ENCODE results near the gene AFAP1L1. TPM values are rescaled to one million over a fixed set of nuclear protein-coding genes. Genes with fewer than 3 reads are reported as not detected.
A peak's percentile ranks its signal among the peaks of the same experiment; 100 is the strongest.

The AFAP1L1 gene
- total and polyA plus RNA-seq, 9 of the 15 experiments (the other 6 are each of a cell fraction or from before 2014, with no cell fraction given): 0.01 to 0.12 (median 0.03) TPM; not detected in 4

DNA sequence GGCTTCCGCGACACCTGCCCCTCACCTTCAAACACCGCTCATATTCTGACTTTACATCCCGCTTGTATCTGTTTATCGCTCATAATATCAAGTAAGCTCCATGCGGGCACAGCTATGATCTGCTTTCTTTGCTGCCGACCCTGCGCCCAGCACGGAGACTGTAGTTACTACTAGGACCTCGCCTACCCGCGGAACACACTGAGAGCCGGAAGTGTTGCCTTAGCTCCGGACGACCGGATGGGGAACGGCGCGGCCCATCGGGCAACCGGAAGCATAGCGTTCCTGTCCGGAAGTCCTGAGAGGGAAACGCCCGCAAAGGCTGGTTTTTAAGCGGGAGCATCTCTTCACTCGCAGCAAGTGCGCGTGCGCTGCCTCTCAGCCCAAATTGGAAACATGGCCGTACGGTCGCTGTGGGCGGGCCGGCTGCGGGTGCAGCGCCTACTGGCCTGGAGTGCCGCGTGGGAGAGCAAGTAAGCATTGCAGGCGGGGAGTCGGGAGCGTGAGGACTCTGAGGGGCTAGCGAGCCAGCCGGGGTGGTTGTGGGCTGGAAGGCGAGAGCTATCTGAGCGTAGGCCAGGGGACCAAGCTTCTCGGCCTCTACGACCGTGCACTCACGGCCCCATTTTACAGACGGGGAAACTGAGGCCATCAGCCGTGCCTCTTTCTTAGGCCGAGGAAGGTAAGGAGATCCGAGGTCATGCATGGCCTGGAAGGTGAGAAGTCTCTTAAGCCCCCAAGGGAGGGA, 73.7 kb downstream of the AFAP1L1 start, which contains the start of gene GRPEL2 (continued):
- TF ChIP-seq U2AF1 (optimal IDR thresholded peaks at IDR 0.05; ENCODE audit: low read depth, low read length) (no peak), IFI16 (CRISPR knock-in tag; IDR thresholded peaks at IDR 0.05) (no peak), CBX1 (IDR thresholded peaks at IDR 0.05; ENCODE audit: low read depth) (peak; percentile 95), HMG20B (CRISPR knock-in tag; IDR thresholded peaks at IDR 0.05) (no peak), PHB2 (IDR thresholded peaks at IDR 0.05; ENCODE audit: low read depth) (no peak; the same call in 1 of the 2 replicates), ZNF444 (CRISPR knock-in tag; IDR thresholded peaks at IDR 0.05) (no peak), CHD1 (IDR thresholded peaks at IDR 0.05; ENCODE audit: low read length) (peak; percentile 95), NCOA6 (IDR thresholded peaks at IDR 0.05) (no peak), HIVEP1 (CRISPR knock-in tag; IDR thresholded peaks at IDR 0.05) (0 out of 2 replicates have a peak, but pooled peaks have one; percentile 14), CHD4 (IDR thresholded peaks at IDR 0.05; ENCODE audit: insufficient read depth, insufficient replicate concordance, low read depth, low read length, poor library complexity, severe bottlenecking) (no peak), U2AF2 (optimal IDR thresholded peaks at IDR 0.05; ENCODE audit: low read depth, low read length) (no peak), SIX5 (IDR thresholded peaks at IDR 0.05; ENCODE audit: borderline replicate concordance in 1 of 2, insufficient read depth in 1 of 2, low read depth in 1 of 2, low read length in 2 of 2) (peak; percentile 31 to 41; a peak in 3 of 4 replicates), HDAC2 (IDR thresholded peaks at IDR 0.05) (peak; percentile 77)
- TF ChIP-seq, protein P1, sequence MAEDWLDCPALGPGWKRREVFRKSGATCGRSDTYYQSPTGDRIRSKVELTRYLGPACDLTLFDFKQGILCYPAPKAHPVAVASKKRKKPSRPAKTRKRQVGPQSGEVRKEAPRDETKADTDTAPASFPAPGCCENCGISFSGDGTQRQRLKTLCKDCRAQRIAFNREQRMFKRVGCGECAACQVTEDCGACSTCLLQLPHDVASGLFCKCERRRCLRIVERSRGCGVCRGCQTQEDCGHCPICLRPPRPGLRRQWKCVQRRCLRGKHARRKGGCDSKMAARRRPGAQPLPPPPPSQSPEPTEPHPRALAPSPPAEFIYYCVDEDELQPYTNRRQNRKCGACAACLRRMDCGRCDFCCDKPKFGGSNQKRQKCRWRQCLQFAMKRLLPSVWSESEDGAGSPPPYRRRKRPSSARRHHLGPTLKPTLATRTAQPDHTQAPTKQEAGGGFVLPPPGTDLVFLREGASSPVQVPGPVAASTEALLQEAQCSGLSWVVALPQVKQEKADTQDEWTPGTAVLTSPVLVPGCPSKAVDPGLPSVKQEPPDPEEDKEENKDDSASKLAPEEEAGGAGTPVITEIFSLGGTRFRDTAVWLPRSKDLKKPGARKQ (CRISPR knock-in tag; IDR thresholded peaks at IDR 0.05): no peak
- TF ChIP-seq, protein P2, sequence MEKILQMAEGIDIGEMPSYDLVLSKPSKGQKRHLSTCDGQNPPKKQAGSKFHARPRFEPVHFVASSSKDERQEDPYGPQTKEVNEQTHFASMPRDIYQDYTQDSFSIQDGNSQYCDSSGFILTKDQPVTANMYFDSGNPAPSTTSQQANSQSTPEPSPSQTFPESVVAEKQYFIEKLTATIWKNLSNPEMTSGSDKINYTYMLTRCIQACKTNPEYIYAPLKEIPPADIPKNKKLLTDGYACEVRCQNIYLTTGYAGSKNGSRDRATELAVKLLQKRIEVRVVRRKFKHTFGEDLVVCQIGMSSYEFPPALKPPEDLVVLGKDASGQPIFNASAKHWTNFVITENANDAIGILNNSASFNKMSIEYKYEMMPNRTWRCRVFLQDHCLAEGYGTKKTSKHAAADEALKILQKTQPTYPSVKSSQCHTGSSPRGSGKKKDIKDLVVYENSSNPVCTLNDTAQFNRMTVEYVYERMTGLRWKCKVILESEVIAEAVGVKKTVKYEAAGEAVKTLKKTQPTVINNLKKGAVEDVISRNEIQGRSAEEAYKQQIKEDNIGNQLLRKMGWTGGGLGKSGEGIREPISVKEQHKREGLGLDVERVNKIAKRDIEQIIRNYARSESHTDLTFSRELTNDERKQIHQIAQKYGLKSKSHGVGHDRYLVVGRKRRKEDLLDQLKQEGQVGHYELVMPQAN (IDR thresholded peaks at IDR 0.05; ENCODE audit: borderline replicate concordance): peak; percentile 61
- TF ChIP-seq, protein P3, sequence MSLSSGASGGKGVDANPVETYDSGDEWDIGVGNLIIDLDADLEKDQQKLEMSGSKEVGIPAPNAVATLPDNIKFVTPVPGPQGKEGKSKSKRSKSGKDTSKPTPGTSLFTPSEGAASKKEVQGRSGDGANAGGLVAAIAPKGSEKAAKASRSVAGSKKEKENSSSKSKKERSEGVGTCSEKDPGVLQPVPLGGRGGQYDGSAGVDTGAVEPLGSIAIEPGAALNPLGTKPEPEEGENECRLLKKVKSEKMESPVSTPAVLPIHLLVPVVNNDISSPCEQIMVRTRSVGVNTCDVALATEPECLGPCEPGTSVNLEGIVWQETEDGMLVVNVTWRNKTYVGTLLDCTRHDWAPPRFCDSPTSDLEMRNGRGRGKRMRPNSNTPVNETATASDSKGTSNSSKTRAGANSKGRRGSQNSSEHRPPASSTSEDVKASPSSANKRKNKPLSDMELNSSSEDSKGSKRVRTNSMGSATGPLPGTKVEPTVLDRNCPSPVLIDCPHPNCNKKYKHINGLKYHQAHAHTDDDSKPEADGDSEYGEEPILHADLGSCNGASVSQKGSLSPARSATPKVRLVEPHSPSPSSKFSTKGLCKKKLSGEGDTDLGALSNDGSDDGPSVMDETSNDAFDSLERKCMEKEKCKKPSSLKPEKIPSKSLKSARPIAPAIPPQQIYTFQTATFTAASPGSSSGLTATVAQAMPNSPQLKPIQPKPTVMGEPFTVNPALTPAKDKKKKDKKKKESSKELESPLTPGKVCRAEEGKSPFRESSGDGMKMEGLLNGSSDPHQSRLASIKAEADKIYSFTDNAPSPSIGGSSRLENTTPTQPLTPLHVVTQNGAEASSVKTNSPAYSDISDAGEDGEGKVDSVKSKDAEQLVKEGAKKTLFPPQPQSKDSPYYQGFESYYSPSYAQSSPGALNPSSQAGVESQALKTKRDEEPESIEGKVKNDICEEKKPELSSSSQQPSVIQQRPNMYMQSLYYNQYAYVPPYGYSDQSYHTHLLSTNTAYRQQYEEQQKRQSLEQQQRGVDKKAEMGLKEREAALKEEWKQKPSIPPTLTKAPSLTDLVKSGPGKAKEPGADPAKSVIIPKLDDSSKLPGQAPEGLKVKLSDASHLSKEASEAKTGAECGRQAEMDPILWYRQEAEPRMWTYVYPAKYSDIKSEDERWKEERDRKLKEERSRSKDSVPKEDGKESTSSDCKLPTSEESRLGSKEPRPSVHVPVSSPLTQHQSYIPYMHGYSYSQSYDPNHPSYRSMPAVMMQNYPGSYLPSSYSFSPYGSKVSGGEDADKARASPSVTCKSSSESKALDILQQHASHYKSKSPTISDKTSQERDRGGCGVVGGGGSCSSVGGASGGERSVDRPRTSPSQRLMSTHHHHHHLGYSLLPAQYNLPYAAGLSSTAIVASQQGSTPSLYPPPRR (CRISPR knock-in tag; IDR thresholded peaks at IDR 0.05; ENCODE audit: borderline replicate concordance): 0 out of 2 replicates have a peak, but pooled peaks have one; percentile 48

Measured in K562 (cell line).